Endodermal cell (in vitro differentiated cells): Measurements from ENCODE around the gene KAT2A. TPM values are rescaled to one million over a fixed set of nuclear protein-coding genes. Genes with fewer than 3 reads are reported as not detected.

ENCODE experiments used
- DNase-seq: peaks from one replicate; pipeline ENCODE4 v3.0.0-alpha.2; 2017
- H3K27ac ChIP-seq: 2 replicates; pipeline ENCODE4 v1.5.1; 2013; ENCODE audit warnings: mild to moderate bottlenecking, low read depth, low read length, moderate library complexity
- H3K27me3 ChIP-seq: 2 replicates; pipeline ENCODE4 v1.6.1; 2013; ENCODE audit warnings: mild to moderate bottlenecking, low read length, moderate library complexity; ENCODE audit not compliant: insufficient read depth, control insufficient read depth, poor library complexity, severe bottlenecking
- H3K36me3 ChIP-seq: 2 replicates; pipeline ENCODE4 v1.7.0; 2013; ENCODE audit warnings: mild to moderate bottlenecking, low read length, moderate library complexity; ENCODE audit not compliant: control insufficient read depth, insufficient read depth
- H3K4me1 ChIP-seq: one replicate; pipeline ENCODE4 v1.7.0; 2013; ENCODE audit warnings: low read length; ENCODE audit not compliant: control insufficient read depth, insufficient read depth
- H3K4me3 ChIP-seq: 2 replicates; pipeline ENCODE4 v1.5.1; 2013; ENCODE audit warnings: mild to moderate bottlenecking, low read length, moderate library complexity
- H3K9ac ChIP-seq: 2 replicates; pipeline ENCODE4 v1.6.1; 2013; ENCODE audit warnings: mild to moderate bottlenecking, low read length, moderate library complexity; ENCODE audit not compliant: poor library complexity, severe bottlenecking; ENCODE audit errors: extremely low read depth
- H3K9me3 ChIP-seq: 2 replicates; pipeline ENCODE4 v1.6.1; 2013; ENCODE audit warnings: mild to moderate bottlenecking, low read length, moderate library complexity; ENCODE audit not compliant: control insufficient read depth
- H3K27ac Mint-ChIP-seq: 2 replicates; pipeline ENCODE4 v1.8.0; 2020; ENCODE audit warnings: mixed read lengths
- H3K27me3 Mint-ChIP-seq: 2 replicates; pipeline ENCODE4 v1.8.0; 2021; ENCODE audit warnings: mild to moderate bottlenecking, mixed read lengths; ENCODE audit not compliant: insufficient read depth
- H3K36me3 Mint-ChIP-seq: 2 replicates; pipeline ENCODE4 v1.8.0; 2020; ENCODE audit warnings: low read depth, mixed read lengths
- H3K4me1 Mint-ChIP-seq: 2 replicates; pipeline ENCODE4 v1.8.0; 2020; ENCODE audit warnings: mixed read lengths
- H3K4me3 Mint-ChIP-seq: 2 replicates; pipeline ENCODE4 v1.8.0; 2020; ENCODE audit warnings: mild to moderate bottlenecking, moderate library complexity, mixed read lengths
- H3K9me3 Mint-ChIP-seq: 2 replicates; pipeline ENCODE4 v1.8.0; 2020; ENCODE audit warnings: mild to moderate bottlenecking, mixed read lengths
- CTCF ChIP-seq: fragments of 200-600 bp; sonication (generic); conservative IDR thresholded peaks from 2 replicates; pipeline ENCODE4 v1.5.0; 2021; ENCODE audit warnings: antibody characterized with exemption, mild to moderate bottlenecking
- WGBS, 2 experiments: methylation state at CpG; one replicate each; pipeline versions ENCODE4 v1.1.5 to v1.1.7; 2013; ENCODE audit warnings: missing lambda C conversion rate in 2 of 2, mixed read lengths in 1 of 2; ENCODE audit not compliant: insufficient coverage in 1 of 2, insufficient read length in 1 of 2; 5-methylcytosine and 5-hydroxymethylcytosine counted together
- total RNA-seq, 2 donors: library from RNA; stranded (reverse); fragmentation: NEBNext Ultra II Directional in 1 of 2; extraction: Animal tissue kit (Norgen Biotek cat#: 25700) in 1 of 2; gene quantifications; 2 replicates in 1 of 2; 3 replicates in 1 of 2; pipeline ENCODE4 v1.2.1, GENCODE V29; 2021

KAT2A gene
- total RNA-seq, 2 donors from 2014 or later, result 48.0 to 57.6 TPM

GRCh38 chr17:42131232-42131631 lies 10.1 kb upstream of the KAT2A start:
- 86 to 96% methylated on average over 1 to 4 of the region's 4 CpGs for WGBS, 2 experiments
- H3K27ac Mint-ChIP-seq, result peak overlapping the region; percentile 11

GRCh38 chr17:42130310-42130936 lies 9.3 kb upstream of the KAT2A start:
- Mint-ChIP-seq H3K27ac (peak overlapping the region; percentile 59), H3K4me3 (no peak overlapping the region), H3K9me3 (no peaks in the 10 kb centered on the region), H3K4me1 (peaks cover 29% of the 10 kb centered on the region), H3K36me3 (peaks cover 54% of the 10 kb centered on the region), H3K27me3 (no peaks in the 10 kb centered on the region)
- H3K4me1 ChIP-seq, result peaks cover 16% of the 10 kb centered on the region
- peak; percentile 66 for DNase-seq
- no peaks in the 10 kb centered on the region for H3K9me3 ChIP-seq
- peak; percentile 56 for TF ChIP-seq CTCF
- H3K36me3 ChIP-seq, result peaks cover 78% of the 10 kb centered on the region
- H3K4me3 ChIP-seq, result no peak overlapping the region
- H3K27me3 ChIP-seq, result no peaks in the 10 kb centered on the region
- 96 to 97% methylated on average over 6 to 16 of the region's 16 CpGs for WGBS, 2 experiments
- H3K27ac ChIP-seq, result no peak overlapping the region
- H3K9ac ChIP-seq, result no peak overlapping the region

More at GRCh38 chr17:42131232-42131631, 10.1 kb upstream of the KAT2A start:
- Histone ChIP-seq H3K4me1 (peaks cover 23% of the 10 kb centered on the region), H3K9ac (no peak overlapping the region), H3K4me3 (no peak overlapping the region), H3K9me3 (no peaks in the 10 kb centered on the region), H3K36me3 (peaks cover 74% of the 10 kb centered on the region), H3K27ac (no peak overlapping the region), H3K27me3 (no peaks in the 10 kb centered on the region)
- Mint-ChIP-seq H3K4me3 (no peak overlapping the region), H3K4me1 (peaks cover 37% of the 10 kb centered on the region), H3K9me3 (no peaks in the 10 kb centered on the region), H3K36me3 (peaks cover 46% of the 10 kb centered on the region), H3K27me3 (no peaks in the 10 kb centered on the region)
- DNase-seq, result no peak
- TF ChIP-seq CTCF, result no peak

GRCh38 chr17:42129109-42129837 lies 8.1 kb upstream of the KAT2A start:
- TF ChIP-seq CTCF, result no peak
- H3K4me3 ChIP-seq, result no peak overlapping the region
- no peak overlapping the region for H3K9ac ChIP-seq
- peaks cover 78% of the 10 kb centered on the region for H3K36me3 ChIP-seq
- H3K27ac ChIP-seq, result no peak overlapping the region
- H3K9me3 ChIP-seq, result no peaks in the 10 kb centered on the region
- H3K4me1 ChIP-seq, result peaks cover 15% of the 10 kb centered on the region
- 83 to 94% methylated on average over 4 to 8 of the region's 8 CpGs for WGBS, 2 experiments
- Mint-ChIP-seq H3K4me3 (no peak overlapping the region), H3K27ac (no peak overlapping the region), H3K36me3 (peaks cover 58% of the 10 kb centered on the region), H3K27me3 (no peaks in the 10 kb centered on the region), H3K9me3 (no peaks in the 10 kb centered on the region), H3K4me1 (peaks cover 25% of the 10 kb centered on the region)
- no peaks in the 10 kb centered on the region for H3K27me3 ChIP-seq
- DNase-seq, result no peak
